ENCODE measurements around the gene CAPN15.

The CAPN15 gene

DNA sequence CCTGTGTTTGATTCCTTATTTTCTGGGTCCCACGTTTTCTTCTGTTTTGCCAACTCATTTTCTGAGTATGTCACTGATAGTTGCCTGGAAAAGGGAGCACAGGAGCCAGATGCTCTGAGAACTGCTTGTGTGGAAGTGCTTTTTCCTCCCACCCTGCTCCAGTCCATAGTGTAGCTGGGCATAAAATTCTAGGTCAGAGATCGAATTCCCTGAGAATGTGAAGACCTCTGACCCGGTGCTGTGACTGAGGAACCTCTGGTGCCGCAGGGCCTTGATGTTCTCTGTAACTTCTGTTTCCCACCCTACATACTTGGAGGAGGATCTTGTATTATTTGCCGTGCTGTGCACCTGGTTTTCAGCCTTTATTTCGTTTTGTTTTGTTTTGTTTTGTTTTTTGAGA, 19.5 kb upstream of the CAPN15 start:
- in situ Hi-C loops (cut with MboI; ENCODE audit: low pct_unique_long_range_greater_than_20kb, low sequenced_read_pairs, unreplicated experiment) = no loop called here
- DNase-seq (ENCODE audit: low spot score) = no peak

DNA sequence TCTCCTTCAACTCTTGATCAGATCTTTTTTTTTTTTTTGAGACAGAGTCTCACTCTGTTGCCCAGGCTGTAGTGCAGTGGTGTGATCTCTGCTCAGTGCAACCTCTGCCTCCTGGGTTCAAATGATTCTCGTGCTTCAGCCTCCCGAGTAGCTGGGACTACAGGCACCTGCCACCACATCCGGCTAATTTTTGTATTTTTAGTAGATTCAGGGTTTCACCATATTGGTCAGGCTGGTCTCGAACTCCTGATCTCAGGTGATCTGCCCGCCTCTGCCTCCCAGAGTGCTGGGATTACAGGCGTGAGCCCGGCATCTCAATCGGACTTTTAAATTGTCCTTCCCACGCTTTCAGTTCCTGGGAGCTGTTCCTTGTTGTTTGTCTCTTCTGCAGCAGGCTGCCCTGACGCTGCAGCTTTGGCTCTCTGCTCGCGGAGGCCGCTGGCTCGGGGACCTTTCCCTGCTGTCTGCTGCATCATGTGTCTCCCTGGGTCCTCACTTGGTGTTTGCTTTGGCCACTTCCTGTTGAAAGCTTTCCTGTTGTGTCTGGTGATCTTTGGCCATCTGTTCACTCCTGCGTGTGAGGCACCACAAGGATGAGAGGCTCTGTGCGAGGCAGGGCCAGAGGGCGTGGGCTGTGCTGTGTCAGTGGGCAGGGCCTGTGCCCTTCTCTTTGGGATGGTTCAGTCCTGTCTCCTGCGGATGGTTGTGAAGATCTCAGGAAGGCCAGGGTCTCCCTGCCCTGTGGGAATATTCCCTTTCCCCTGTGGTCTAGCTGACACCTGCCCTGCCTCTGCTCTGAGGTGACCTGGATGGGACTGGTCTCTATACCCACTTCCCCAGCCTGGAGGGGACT, 18.4 kb upstream of the CAPN15 start:
- TF ChIP-seq, protein P1, sequence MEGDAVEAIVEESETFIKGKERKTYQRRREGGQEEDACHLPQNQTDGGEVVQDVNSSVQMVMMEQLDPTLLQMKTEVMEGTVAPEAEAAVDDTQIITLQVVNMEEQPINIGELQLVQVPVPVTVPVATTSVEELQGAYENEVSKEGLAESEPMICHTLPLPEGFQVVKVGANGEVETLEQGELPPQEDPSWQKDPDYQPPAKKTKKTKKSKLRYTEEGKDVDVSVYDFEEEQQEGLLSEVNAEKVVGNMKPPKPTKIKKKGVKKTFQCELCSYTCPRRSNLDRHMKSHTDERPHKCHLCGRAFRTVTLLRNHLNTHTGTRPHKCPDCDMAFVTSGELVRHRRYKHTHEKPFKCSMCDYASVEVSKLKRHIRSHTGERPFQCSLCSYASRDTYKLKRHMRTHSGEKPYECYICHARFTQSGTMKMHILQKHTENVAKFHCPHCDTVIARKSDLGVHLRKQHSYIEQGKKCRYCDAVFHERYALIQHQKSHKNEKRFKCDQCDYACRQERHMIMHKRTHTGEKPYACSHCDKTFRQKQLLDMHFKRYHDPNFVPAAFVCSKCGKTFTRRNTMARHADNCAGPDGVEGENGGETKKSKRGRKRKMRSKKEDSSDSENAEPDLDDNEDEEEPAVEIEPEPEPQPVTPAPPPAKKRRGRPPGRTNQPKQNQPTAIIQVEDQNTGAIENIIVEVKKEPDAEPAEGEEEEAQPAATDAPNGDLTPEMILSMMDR (IDR thresholded peaks at IDR 0.05; ENCODE audit: extremely low read depth, insufficient read depth, missing control alignments) = no peak
- in situ Hi-C loops (cut with MboI; ENCODE audit: low pct_unique_long_range_greater_than_20kb, low sequenced_read_pairs, unreplicated experiment) = no loop called here
- no peak for DNase-seq (ENCODE audit: low spot score)

More for the DNA sequence above, 19.5 kb upstream of the CAPN15 start:
- TF ChIP-seq, protein P1 (IDR thresholded peaks at IDR 0.05; ENCODE audit: extremely low read depth, insufficient read depth, missing control alignments) = no peak

DNA sequence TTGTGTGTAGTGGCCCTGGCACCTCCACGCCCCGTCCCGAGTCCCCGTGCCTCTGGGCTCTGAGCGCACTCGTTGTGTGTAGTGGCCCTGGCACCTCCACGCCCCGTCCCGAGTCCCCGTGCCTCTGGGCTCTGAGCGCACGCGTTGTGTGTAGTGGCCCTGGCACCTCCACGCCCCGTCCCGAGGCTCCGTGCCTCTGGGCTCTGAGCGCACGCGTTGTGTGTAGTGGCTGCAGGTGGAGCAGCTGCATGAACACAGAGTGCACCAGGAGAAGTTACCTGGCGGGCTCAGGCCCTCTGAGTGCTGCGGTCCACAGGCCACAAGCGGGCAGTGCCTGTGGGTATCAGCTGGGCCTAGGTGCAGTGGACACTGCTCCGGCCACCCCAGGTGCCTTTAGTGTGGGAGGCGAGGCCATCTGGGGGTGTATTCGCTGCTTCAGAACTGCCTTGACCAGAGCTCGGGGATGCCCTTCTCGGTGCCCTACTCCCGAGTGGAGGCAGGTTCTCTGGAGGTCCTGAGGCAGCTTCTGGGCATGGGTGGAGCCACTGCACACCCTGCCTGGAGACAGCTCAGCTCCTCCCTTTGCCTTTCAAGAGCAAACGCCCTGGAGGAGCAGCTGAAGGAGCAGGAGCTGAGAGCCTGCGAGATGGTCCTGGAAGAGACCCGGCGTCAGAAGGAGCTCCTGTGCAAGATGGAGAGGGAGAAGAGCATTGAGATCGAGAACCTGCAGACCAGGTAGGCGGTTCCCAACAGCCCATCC, 17.3 kb upstream of the CAPN15 start:
- in situ Hi-C loops (cut with MboI; ENCODE audit: low pct_unique_long_range_greater_than_20kb, low sequenced_read_pairs, unreplicated experiment) = no loop called here
- TF ChIP-seq, protein P1 (IDR thresholded peaks at IDR 0.05; ENCODE audit: extremely low read depth, insufficient read depth, missing control alignments) = no peak
- no peak for DNase-seq (ENCODE audit: low spot score)

DNA sequence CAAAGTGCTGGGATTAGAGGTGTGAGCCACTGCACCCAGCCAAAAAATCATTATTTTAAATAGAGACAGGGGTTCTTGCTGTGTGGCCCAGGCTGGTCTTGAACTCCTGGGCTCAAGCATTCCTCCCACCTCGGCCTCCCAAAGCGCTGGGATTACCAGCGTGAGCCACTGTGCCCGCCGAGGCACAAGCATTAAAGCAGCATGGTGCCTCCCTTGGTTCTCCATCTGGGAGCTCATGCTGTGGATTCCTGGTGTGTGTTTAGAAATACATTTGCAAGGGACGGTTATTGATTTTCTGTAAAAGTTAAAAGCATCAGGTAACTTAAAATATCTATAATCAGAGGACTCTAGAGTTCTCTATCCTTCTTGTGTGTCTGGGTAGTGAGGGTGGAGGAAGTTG, 14.7 kb upstream of the CAPN15 start:
- TF ChIP-seq, protein P1 (IDR thresholded peaks at IDR 0.05; ENCODE audit: extremely low read depth, insufficient read depth, missing control alignments) = no peak
- no peak for DNase-seq (ENCODE audit: low spot score)
- in situ Hi-C loops (cut with MboI; ENCODE audit: low pct_unique_long_range_greater_than_20kb, low sequenced_read_pairs, unreplicated experiment) = no loop called here

DNA sequence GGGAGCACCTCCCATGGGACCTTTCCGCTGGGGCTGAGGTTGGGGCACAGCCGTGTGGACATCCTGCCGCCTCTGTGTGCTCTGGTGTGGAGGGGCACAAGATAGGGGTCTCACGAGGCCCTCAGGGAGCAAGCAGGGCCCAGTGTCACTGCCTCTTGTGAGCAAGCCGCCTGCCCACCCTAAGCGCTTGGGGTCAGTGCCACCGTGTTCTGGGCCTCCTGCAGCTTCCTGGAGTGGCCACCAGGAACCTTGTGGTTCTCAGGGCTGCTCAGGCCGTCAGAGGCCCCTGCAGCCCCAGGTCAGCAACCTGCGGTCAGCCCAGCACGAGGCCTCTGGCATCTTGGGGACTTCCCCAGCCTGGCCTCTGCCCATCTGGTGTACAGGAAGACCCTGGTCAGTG, 13.6 kb upstream of the CAPN15 start:
- in situ Hi-C loops (cut with MboI; ENCODE audit: low pct_unique_long_range_greater_than_20kb, low sequenced_read_pairs, unreplicated experiment) = no loop called here
- no peak for DNase-seq (ENCODE audit: low spot score)
- TF ChIP-seq, protein P1 (IDR thresholded peaks at IDR 0.05; ENCODE audit: extremely low read depth, insufficient read depth, missing control alignments) = no peak

DNA sequence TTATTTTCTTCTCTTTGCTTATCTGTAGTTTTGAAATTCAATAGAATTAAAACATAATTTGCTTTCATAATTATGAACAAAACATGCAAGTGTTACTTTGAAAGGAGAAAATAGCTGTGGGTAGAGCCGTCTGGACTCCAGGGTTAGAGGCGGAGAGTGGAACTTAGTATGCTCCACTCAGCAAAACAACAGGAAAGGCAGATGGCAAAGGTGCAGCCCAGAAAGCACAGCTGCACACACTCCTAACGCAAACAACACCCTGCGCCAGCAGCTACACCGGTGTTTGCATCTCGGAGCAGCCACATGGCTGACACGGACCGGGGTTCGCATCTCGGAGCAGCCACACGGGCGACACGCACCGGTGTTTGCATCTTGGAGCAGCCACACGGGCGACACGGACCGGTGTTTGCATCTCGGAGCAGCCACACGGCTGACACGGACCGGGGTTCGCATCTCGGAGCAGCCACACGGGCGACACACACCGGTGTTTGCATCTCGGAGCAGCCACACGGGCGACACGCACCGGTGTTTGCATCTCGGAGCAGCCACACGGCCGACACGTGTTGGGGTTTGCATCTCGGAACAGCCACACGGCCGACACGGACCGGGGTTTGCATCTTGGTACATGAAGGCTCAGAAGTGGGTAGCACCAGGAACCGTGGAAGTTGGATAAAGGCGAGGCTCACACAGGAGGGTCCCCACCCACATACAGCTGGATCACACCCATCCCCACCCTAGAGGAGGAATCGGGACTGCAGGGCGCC, 12.2 kb upstream of the CAPN15 start:
- DNase-seq (ENCODE audit: low spot score) = no peak
- in situ Hi-C loops (cut with MboI; ENCODE audit: low pct_unique_long_range_greater_than_20kb, low sequenced_read_pairs, unreplicated experiment) = no loop called here

More for the DNA sequence above, 12.2 kb upstream of the CAPN15 start:
- TF ChIP-seq, protein P1 (IDR thresholded peaks at IDR 0.05; ENCODE audit: extremely low read depth, insufficient read depth, missing control alignments) = no peak

Data from GM13977 (cell line).